ENCODE data around the gene TAF12.
"Not testable (repeated sequence)": the region's sequence is repeated elsewhere in the genome, so short reads cannot be mapped to it uniquely, and the experiment has no call there.

Gene TAF12

DNA sequence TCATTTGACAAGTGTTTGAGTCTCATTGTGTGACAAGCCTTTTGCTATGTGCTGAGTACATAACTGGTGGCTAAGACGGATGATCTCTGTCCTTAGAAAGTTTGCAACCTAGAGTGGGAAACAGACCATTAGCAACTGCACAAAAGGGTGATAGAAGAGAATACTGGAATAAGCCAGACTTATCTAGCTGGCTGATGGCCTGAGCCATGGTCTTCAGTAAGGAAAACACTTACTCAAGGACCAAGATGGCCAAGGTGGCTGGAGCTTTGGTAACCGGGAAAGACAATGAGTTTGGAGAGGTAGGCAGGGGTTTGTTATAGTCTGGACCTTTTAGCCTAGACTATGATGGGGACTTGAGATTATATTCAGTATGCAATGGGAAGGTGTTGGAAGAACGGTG is 1.6 kb upstream of the TAF12 start:
- DNase-seq, result no peak

DNA sequence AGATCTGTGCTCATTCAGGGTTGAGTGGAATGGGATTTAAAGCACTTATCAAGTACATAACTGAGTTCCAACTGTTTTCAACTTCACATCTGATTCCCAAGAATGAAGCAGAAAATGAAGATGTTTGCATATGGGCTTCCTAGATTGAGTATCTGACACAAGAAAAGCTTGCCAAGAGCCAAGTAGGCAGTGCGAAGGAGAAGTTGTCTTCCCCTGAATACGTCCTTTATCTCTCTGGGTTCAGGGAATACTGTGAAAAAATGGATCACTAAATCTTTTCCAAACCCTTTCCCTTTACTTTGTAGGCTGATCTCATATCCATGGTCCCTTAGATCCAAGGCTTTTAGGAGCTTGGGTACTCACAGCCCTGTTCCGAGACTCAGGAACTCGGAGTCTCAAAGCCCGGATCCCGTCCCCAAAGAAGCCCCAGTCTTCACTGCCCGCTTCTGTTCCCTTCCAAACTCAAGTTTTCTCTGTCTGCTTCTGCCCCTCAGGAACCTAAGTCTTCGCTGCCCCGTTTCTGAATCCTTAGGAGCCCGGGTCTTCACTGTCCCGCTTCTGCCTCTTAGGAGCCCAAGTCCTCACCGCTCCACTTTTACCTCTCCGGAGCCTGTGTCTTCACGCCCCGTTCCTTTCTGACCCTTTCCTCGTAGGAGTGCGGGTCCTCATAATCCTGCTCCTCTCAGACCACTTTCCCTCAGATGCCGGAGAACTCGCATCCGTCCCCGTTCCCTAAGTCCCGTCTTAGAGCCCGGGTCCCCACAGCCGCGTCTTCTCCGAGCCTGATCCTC is 616 bp downstream of the TAF12 start:
- no peak for DNase-seq

DNA sequence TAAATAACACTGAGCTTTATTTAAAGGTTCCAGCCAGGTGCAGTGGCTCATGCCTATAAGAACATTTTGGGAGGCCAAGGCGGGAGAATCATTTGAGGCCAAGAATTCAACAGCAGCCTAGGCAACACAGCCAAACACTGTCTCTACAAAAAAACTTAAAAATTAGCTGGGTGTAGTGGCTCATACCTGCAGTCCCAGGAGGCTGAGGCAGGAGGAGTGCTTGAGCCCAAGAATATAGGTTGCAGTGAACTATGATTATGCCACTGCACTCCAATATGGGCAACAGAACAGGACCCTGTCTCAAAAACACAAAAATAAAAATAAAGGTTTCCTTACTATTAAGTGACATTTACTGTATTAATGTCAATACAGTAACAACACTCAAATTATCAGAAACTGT is 2.1 kb downstream of the TAF12 start:
- DNase-seq, result peak in 2 of 4 experiments; percentile 4 to 13

DNA sequence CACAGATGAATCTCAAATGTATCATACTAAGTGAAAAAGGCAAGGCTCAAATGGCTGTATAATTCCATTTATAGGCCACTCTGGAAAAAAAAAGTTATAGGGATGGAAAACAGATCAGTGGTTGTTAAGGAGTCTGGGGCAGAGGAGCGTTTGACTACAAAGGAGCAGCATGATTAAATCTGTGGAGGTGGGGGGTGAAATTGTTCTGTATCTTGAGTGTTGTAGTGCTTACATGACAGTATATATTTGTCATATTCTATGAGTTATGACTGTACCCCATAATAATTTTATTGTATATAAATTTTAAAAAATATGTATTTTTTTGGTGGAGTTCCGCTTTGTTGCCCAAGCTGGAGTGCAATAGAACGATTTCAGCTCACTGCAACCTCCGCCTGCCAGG is 10.3 kb downstream of the TAF12 start:
- no peak for DNase-seq

DNA sequence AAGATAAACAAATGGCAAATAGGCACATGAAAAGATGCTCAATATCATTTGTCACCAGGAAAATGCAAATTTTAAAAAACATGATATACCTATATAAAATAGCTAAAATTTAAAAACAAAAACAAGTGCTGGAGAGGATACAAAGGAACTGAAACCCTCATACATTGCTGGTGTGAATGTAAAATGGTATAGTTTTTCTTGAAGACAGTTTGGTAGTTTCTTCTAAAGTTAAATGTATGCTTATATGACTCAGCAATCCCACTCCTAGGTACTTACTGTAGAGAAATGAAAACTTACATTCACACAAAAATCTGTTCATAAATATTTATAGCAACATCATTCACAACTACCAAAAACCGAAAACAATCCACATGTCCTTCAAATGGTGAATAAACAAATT is 11.2 kb downstream of the TAF12 start:
- DNase-seq, result no peak

DNA sequence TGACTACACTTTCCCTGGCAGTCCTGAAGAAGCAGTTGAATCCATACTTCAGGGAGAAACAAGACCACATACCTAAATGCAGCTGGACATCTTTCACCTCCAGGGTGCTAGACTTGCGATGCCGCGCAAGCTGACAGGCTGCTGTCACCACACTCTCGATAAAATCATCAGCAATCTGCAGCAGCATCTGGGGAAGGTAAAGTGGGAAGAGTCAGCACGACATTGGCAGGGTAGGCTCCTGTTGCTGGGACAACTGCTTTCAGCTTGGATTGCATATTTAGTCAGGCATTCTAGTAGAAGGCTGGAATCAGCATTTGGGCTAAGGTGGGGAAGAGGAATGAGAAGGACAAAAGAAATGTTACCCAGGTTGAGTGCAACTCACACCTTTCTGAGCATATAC is 29.7 kb downstream of the TAF12 start:
- no peak for DNase-seq

DNA sequence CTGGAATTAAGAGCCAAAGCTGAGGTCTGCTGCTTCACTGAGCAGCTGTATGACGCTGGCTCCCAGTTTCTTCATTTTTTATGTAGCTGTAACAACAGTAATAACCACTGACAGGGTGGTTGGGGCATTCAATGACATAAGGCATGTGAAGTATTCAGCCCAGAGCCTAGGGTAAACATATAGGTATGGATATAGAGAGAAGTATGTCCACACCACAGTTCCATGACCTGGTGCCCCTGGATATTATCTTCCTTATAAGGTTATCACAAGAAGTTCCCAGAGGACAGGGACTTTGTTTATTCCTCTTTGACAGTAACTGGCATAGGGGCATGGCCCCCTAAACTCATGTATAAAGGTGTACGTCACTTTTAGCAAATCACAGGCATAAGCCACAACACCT is 36.1 kb downstream of the TAF12 start:
- no peak for DNase-seq

DNA sequence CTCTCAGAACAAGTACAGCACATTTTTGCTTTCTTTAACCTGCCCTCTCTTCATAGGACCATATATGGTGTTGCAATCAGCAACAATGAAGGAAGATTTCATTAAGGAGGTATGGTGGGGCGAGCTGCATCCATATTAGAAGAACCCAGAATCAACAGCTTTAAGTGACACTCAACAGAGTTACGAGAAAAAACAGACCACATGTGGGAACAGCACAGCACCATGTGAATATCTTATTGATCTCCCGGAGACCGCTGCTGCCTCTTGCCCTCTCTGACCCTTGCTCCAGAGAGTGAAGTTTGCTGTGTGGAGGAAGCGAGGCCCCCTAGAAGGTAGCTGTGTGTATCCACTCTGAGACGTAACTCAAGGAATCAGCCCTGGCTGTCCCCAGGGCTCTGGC is 37.9 kb downstream of the TAF12 start:
- DNase-seq, result no peak

DNA sequence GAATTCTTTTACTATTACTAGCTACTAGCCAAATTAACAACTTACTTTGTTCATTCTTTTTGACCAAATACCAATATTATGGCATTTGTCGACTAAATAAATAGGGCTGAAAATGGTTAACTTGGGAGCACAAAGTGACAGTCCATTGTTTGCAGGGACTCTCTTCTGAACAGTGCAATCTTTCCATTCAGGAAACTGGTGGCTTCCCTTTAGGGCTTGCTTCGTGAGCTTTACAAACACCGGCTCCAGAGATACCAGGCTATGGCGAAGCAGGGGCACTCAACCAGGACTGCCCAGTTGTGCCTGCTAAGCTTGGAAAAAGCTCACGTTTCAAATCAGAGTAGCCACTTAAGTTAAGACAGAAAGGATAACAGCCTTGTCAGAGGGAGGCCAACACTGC is 38.5 kb downstream of the TAF12 start:
- no peak for DNase-seq

DNA sequence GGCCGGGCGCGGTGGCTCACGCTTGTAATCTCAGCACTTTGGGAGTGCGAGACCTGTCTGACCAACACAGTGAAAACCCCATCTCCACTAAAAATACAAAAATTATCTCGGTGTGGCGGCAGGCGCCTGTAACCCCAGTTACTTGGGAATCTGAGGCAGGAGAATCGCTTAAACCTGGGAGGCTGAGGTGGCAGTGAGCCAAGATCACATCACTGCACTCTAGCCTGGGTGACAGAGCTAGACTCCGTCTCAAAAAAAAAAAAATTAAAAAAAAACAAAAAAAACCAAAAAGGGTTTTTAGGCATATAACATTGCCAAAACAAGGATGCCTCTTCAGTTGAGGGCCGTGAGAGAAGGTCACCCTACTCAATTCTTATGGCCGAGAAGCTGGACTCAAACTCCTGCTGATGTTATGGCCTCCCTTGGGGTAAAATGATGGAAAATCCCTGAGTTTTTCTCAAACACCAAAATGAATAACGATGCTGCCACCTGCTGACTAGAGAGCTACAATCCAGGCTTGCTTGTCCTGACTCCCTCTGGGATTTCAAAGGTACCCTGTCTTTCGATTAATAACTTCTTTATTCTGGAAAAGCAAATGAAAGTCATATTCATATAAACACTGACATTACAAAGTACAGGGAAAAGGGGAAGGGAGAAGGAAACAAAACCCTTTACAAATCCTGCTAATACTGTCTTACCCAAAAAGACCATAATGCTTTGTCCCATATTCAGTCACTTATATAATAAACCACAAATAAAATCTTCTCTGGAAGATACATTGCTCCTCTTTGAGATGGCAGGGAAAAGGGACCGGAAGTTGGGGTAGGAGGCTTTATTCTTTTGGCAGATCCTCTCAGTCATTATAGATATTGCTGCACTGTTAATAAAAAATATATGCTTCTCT is 40.1 kb downstream of the TAF12 start:
- DNase-seq, result no peak

DNA sequence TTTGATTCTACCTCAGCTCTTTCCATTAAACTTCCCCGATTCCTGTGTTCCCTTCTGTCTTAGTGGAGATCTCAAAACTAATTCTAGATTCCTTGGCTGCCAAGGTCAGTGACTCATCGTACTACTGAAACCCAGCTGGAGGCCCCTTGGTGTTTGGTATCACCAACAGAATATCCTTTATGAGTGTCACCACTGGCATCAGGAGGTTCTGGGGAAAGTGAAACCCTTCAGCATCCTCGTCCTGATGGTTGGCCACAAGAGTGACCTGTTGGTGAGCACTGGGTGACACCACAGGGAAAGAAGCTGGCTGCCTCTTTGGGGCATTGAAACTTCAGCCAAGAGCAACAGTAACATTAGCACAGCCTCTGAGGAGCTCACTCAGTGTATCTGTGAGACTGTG is 41.2 kb downstream of the TAF12 start:
- DNase-seq, result no peak

DNA sequence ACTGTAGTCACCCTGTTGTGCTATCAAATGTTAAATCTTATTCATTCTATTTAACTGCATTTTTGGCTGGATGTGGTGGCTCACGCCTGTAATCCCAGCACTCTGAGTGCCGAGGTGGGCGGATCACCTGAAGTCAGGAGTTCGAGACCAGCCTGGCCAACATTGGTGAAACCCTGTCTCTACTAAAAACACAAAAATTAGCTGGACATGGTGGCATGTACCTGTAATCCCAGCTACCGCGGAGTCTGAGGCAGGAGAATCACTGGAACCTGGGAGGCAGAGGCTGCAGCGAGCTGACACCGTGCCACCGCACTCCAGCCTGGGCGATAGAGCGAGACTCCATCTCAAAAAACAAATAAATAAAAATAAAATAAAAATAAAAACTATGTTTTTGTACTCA is 46.6 kb downstream of the TAF12 start:
- DNase-seq, result not testable (repeated sequence)

DNA sequence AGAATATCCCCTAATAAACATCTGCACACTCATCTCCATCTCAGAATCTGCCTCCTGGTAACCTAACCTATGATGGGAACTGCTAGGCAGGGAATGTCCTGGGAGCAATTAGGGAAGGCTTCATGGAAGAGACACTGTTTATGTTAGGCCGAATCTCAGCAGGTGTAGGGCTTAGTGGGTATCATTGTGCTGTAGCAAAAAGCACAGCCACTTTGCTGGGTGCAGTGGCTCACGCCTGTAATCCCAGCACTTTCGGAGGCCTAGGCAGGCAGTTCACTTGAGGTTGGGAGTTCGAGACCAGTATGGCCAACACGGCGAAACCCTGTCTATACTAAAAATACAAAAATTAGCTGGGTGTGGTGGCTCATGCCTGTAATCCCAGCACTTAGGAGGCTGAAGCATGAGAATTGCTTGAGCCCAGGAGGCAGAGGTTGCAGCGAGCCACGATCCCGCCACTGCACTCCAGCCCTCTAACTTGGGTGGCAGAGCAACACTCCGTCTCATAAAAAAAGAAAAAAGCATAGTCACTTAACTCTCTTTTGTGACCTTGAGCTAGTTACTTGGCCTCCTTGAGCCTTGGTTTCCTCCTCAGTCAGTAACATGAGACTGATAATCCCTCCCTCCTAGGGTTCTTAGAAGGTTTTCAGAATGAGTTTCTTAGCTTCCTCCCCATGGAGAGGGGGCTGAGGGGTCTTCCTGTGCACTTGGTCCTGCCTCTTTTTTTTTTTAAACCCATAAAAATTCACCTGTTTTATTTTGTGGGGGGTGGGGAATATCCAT is 47.3 kb downstream of the TAF12 start:
- no peak for DNase-seq

DNA sequence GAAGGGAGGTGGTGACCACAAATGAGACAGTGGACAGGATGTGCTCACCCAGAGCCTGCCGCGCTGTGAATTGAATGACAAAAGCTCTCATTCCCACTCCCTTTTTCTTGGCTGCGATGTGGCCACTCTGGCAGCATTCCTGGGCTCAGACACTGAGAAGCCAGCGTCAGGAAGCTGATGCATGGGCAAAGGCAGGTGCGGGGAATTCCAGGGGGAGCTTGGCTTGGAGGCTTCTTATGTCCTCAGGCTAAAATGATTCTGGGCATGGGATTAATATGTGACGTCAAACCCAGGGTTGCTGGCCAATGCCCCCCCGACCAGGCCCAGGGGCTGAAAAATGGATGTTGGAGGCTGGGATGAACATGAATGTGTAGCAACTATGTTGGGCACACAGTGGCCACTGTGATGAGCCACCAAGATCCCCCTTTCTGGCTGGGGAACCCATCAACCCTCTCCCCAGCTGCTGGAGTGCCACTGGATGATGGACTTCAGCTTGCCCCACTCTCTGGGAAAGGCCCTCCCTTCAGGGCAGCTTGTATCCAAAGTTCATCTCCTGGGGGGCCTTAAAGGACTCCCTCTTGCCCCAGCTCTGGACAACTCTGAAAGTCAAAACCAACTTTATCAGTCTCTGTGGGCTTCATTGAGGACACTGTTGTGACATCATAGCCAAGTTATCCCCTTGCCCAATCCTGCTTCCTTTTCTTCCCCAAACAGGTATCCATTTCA is 48.0 kb downstream of the TAF12 start:
- not testable (repeated sequence) for DNase-seq

DNA sequence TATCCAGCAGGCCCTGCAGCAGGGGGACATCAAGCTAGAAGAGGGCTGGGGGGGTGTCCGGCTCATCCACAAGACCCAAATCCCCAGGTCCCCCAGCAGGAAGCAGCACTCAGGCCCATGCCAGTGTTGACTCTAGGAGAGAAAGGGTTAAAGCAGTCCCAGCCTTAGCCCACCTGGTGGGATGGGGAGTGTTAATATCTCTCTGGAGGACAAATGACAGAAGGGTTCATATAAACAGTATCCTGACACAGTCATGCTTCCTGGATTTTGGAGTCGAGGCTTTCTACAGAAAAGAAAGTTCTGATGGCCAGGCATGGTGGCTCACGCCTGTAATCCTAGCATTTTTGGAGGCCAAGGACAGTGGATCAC is 48.9 kb downstream of the TAF12 start:
- not testable (repeated sequence) for DNase-seq

DNA sequence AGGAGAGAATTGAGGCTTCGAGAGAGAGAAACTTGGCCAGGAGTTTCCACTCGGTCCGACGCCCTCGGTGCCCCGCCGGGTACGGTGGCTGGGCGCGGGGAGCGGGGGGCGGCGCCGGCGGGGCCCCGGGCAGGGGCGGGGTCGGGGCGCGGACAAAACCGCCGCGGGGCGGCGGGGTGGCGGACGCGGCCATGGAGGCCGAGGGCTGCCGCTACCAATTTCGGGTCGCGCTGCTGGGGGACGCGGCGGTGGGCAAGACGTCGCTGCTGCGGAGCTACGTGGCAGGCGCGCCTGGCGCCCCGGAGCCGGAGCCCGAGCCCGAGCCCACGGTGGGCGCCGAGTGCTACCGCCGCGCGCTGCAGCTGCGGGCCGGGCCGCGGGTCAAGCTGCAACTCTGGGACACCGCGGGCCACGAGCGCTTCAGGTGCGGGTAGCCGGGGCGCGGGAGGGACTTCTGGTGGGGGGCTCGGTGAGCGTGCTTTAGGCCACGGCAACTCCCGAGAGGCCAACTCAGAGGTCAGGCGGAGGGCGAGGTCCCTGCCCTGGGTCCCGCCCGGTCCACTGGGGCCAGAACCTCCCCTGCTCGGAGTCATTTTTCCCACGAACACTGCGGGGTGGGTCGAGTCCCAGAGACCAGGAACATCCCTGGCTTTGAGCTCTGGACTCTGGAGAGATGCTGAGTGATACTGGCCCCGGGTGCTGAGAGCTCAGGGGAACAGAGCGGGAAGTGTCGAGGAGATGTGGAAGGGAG is 50.4 kb downstream of the TAF12 start:
- no peak for DNase-seq

DNA sequence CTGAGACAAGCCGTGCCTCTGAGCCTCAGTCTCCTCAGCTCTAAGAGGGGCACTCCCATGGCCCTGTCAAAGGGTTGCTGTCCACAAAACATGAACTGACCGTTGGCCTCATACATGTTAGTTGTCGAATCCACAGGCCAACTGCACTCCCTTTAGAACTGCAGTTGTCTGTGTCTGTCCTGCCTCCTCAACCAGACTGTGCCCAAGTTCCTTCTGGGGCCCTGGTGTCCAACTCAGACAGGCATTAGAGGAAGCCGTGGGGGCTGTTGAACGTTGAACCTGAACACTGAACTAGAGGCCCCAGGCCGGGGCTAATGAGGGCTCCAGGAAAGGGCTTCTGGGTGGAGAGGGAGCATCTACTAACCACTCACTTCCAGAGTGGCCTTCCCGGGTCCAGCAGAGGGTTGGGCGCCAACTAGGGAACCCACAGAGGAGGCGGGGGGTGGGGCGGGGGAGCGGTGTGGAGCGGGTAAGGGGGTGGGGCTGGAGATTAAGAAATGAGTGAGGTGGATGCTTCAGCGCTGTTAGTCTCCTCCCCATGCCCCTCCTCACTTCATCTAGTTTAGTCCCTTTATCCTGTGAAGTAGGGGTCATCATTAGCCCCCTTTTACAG is 51.1 kb downstream of the TAF12 start, which contains the start of gene RAB42:
Gene RAB42, plus strand, starts transcription at position 558 of the 613 bp plus-strand sequence. CDS start 247 bp downstream, outside the sequence.
- no peak for DNase-seq

DNA sequence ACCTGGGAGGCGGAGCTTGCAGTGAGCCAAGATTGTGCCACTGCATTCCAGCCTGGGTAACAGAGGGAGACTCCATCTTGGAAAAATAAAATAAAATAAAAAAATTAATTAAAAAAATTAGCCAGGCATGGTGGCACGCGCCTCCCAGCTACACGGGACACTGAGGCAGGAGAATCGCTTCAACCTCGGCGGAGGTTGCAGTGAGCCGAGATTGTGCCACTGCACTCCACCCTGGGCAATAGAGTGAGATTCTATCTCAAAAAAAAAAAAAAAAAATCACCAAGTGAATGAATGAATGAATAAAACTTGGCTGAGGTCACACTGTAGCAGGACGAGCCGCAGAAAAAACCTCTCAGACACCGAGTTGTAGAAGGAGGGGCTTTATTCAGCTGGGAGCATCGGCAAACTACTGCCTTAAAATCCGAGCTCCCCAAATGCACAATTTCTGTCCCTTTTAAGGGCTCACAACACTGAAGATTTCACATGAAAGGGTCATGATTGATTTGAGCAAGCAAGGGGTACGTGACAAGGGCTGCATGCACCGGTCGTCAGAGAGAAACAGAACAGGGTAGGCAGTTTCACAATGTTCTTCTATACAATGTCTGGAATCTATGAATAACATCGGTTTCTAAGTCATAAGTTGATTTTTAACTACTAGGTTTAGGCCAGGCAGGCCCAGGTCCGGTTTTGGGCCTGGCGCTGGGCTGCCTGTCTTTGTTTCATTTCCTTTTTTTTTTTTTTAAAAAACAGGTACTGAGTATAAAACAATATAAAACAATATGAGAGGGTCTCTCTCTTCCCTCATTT is 56.1 kb downstream of the TAF12 start:
- not testable (repeated sequence) for DNase-seq

DNA sequence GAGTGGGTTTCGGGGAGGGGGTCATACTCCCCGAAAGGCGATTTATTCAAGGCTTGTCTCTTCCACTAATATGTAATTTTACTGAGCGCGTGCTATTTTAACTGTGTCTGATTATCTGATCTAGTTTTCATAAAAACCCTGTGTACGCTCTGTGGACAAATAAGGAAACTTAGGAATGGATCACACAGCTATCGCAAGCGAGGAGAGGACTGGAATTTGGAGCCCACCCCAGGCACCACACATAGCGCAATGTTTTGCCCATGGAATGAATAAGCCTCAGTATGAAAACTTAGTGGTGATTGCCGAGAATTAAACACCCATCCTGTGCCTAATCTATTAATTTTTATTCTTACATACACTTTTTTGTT is 60.6 kb downstream of the TAF12 start:
- no peak for DNase-seq

DNA sequence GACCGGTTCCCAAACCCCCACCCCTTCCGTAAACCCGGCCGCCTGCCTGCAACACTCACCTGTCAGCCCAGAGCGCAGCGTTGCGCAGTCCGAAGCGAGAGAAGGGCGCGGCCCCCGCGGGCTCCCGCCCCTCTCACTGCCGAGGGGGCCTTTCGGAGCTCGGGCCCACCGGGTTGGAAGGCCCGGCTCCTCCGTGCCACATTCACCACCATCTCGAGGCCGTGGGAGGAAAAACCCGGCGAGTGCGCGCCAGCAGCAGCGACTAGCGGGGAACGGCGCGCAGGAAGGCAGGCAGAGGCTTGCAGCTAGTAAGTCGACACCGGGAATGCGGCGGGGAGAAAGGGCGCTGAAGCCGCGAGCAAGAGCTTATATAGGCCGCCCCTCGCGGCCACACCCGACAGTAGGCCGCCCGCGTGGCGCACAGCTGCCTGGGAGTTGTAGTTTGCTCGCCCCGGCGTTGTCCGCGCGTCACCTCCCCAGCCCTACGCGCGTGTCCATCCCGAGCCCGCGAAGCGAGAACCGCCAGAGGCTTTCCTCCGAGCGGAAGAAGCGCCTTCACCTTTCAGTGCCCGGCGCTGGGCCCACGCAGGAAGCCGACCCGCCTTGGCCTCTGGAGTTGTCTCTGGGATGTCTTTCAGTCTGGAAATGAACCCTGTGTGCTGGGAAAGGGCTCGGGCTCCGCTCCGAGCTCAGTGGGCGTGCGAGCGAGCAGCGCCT is 61.2 kb downstream of the TAF12 start:
- DNase-seq, result peak; percentile 84 to 91 (median 86)
